HCT116 (cell line): ENCODE results near the gene NTRK3. TPM values are rescaled to one million over a fixed set of nuclear protein-coding genes. Genes with fewer than 3 reads are reported as not detected.

Experiments used
- ATAC-seq: fragments of 200-7000 bp; cut with Tn5 transposase; 2 replicates; pipeline ENCODE4 v1.9.1; 2020; ENCODE audit warnings: mild to moderate bottlenecking, moderate library complexity
- BruUV-seq: library from RNA; stranded (reverse); fragments of 400-500 nt; replicated peaks from 2 replicates; lab custom pipeline; 2021; lab: Mats Ljungman, UMichigan
- CTCF ChIA-PET: fragments of 300-600 bp; sonication (Branson Sonifier 250); formaldehyde crosslinking; loops from one replicate; lab custom pipeline; 2021; ENCODE audit warnings: antibody characterized with exemption; lab: Charles Lee
- POLR2A ChIA-PET: fragments of 300-600, 350-600 bp; sonication (Branson Sonifier 250); formaldehyde crosslinking; loops from one replicate; lab custom pipeline; 2021; ENCODE audit warnings: antibody characterized with exemption; lab: Charles Lee
- RAD21 ChIA-PET, 2 experiments: fragments of 300-600 bp; sonication (Branson Sonifier 250); formaldehyde crosslinking; loops; one replicate each; lab custom pipeline; 2023; ENCODE audit warnings: low total read pairs in 2 of 2; ENCODE audit not compliant: uncharacterized antibody in 2 of 2, unreplicated experiment in 2 of 2, low non-redundant PET in 1 of 2; lab: Charles Lee
- DNase-seq: peaks from one replicate; pipeline ENCODE4 v3.0.0-alpha.2; 2010; ENCODE audit warnings: low read depth, low spot score
- H2AFZ ChIP-seq: fragments of 200-600 bp; shearing (Covaris generic), sonication (generic); 2 replicates; pipeline ENCODE4 v1.6.1; 2017; ENCODE audit warnings: low read depth, mixed run types, mixed read lengths, antibody characterized with exemption, low read length; ENCODE audit not compliant: poor library complexity, severe bottlenecking
- H3K27ac ChIP-seq: 2 replicates; pipeline ENCODE4 v1.5.1; 2012; ENCODE audit warnings: low read depth, low read length
- H3K27me3 ChIP-seq: fragments of 200-600 bp; sonication (generic); 2 replicates; pipeline ENCODE4 v1.6.1; 2016; ENCODE audit warnings: mixed run types, low read length, mixed read lengths; ENCODE audit not compliant: insufficient read depth
- H3K36me3 ChIP-seq, 2 experiments: fragments of 200-500 bp in 1 of 2; fragments of 200-600 bp in 1 of 2; sonication (Bioruptor generic) in 1 of 2; sonication (generic) in 1 of 2; 2 replicates each; pipeline versions ENCODE4 v1.5.1 to v1.6.1; 2014 to 2016; ENCODE audit warnings: low read length in 2 of 2, inconsistent platforms in 1 of 2, mixed read lengths in 1 of 2, mixed run types in 1 of 2; ENCODE audit not compliant: insufficient read depth in 2 of 2, control insufficient read depth in 1 of 2
- H3K4me1 ChIP-seq, 2 experiments: fragments of 200-600 bp in 1 of 2; sonication (generic) in 1 of 2; 2 replicates each; pipeline versions ENCODE4 v1.5.1 to v1.6.1; 2012 to 2017; ENCODE audit warnings: low read length in 2 of 2, inconsistent platforms in 1 of 2, mild to moderate bottlenecking in 1 of 2, mixed read lengths in 1 of 2, mixed run types in 1 of 2, moderate library complexity in 1 of 2; ENCODE audit not compliant: insufficient read depth in 2 of 2, control insufficient read depth in 1 of 2
- H3K4me2 ChIP-seq: fragments of 200-600 bp; sonication (generic); 2 replicates; pipeline ENCODE4 v1.6.1; 2017; ENCODE audit warnings: mixed run types, low read length, mixed read lengths
- H3K4me3 ChIP-seq, 2 experiments: fragments of 200-600 bp in 1 of 2; sonication (generic) in 1 of 2; replicated peaks in 1 of 2; 2 replicates each; pipeline ENCODE4 v1.5.1; 2011 to 2016; ENCODE audit warnings: low read length in 2 of 2, control low read depth in 1 of 2, low read depth in 1 of 2, mild to moderate bottlenecking in 1 of 2, mixed read lengths in 1 of 2, mixed run types in 1 of 2
- H3K79me2 ChIP-seq: fragments of 200-600 bp; sonication (generic); 2 replicates; pipeline ENCODE4 v1.6.1; 2017; ENCODE audit warnings: mild to moderate bottlenecking, mixed run types, low read length, moderate library complexity, mixed read lengths; ENCODE audit not compliant: insufficient read depth
- H3K9ac ChIP-seq: fragments of 200-600 bp; sonication (generic); 2 replicates; pipeline ENCODE4 v1.6.1; 2016; ENCODE audit warnings: low read length, mixed read lengths
- H3K9me2 ChIP-seq: fragments of 200-600 bp; sonication (generic), shearing (Covaris generic); 2 replicates; pipeline ENCODE4 v1.6.1; 2017; ENCODE audit warnings: mixed run types, mild to moderate bottlenecking, moderate library complexity; ENCODE audit not compliant: insufficient read depth
- H3K9me3 ChIP-seq, 2 experiments: fragments of 200-500 bp in 1 of 2; fragments of 200-600 bp in 1 of 2; sonication (Bioruptor generic) in 1 of 2; sonication (generic) in 1 of 2; 2 replicates each; pipeline ENCODE4 v1.6.1; 2014 to 2017; ENCODE audit warnings: low read length in 2 of 2, mixed read lengths in 2 of 2, inconsistent platforms in 1 of 2, low read depth in 1 of 2, mild to moderate bottlenecking in 1 of 2, mixed run types in 1 of 2, moderate library complexity in 1 of 2; ENCODE audit not compliant: control insufficient read depth in 1 of 2, insufficient read depth in 1 of 2
- H4K20me1 ChIP-seq: fragments of 200-600 bp; sonication (generic), shearing (Covaris generic); 2 replicates; pipeline ENCODE4 v1.6.1; 2017; ENCODE audit warnings: mixed run types, mild to moderate bottlenecking, moderate library complexity; ENCODE audit not compliant: insufficient read depth
- CBX3 ChIP-seq: IDR thresholded peaks from 2 replicates; pipeline ENCODE4 v1.6.1; 2012; ENCODE audit warnings: low read depth
- FOSL1 ChIP-seq: IDR thresholded peaks from 2 replicates; pipeline ENCODE4 v1.6.1; 2012; ENCODE audit warnings: low read depth
- POLR2AphosphoS5 ChIP-seq: IDR thresholded peaks from 2 replicates; pipeline ENCODE4 v1.6.1; 2011; ENCODE audit warnings: mild to moderate bottlenecking, low read depth, low read length, moderate library complexity
- RAD21 ChIP-seq: IDR thresholded peaks from 2 replicates; pipeline ENCODE4 v1.6.1; 2012; ENCODE audit warnings: low read depth, mild to moderate bottlenecking
- SIN3A ChIP-seq: IDR thresholded peaks from 2 replicates; pipeline ENCODE4 v1.6.1; 2012; ENCODE audit warnings: low read depth
- ZNF274 ChIP-seq: fragments of 200-500 bp; sonication (Bioruptor generic); IDR thresholded peaks from 2 replicates; pipeline ENCODE4 v1.6.1; 2014; ENCODE audit warnings: mild to moderate bottlenecking, low read depth, low read length, inconsistent platforms
- intact Hi-C: fragments of 100-400 bp; cut with micrococcal nuclease; formaldehyde crosslinking; loops from 2 replicates; pipeline ENCODE4 v1.10.0; 2022
- total RNA-seq: library from RNA; stranded (reverse); gene quantifications from one replicate; pipeline ENCODE4 v1.2.1, GENCODE V29; 2021; ENCODE audit not compliant: unreplicated experiment
- TF ChIP-seq, protein P1 (sequence below): IDR thresholded peaks from 2 replicates; pipeline ENCODE4 v1.6.1; 2012; ENCODE audit warnings: low read depth
- TF ChIP-seq, protein P2 (sequence below): IDR thresholded peaks from 2 replicates; pipeline ENCODE4 v1.6.1; 2012

NTRK3 gene
- total RNA-seq, 1 experiment from 2014 or later, result not detected

DNA sequence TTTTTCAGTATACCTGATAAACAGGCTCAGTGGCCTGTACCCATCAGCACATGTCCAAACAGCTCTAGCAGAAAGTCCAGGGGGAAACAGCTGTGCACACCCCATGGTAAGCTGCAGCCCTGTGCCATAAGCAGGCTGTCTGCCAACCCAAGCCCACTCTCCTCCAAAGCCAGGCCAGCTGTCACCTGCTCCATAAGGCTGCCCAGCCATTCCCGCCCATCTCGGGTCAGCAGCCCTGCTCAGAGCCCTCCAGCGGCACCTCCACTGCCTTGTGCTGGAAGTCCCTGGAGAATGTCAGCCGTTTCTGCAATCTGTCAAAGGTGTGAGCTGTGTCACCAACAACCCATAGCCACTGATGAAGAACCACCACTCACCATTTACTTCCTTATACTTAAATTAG is 82.0 kb downstream of the NTRK3 start (continued):
- TF ChIP-seq, protein P1, sequence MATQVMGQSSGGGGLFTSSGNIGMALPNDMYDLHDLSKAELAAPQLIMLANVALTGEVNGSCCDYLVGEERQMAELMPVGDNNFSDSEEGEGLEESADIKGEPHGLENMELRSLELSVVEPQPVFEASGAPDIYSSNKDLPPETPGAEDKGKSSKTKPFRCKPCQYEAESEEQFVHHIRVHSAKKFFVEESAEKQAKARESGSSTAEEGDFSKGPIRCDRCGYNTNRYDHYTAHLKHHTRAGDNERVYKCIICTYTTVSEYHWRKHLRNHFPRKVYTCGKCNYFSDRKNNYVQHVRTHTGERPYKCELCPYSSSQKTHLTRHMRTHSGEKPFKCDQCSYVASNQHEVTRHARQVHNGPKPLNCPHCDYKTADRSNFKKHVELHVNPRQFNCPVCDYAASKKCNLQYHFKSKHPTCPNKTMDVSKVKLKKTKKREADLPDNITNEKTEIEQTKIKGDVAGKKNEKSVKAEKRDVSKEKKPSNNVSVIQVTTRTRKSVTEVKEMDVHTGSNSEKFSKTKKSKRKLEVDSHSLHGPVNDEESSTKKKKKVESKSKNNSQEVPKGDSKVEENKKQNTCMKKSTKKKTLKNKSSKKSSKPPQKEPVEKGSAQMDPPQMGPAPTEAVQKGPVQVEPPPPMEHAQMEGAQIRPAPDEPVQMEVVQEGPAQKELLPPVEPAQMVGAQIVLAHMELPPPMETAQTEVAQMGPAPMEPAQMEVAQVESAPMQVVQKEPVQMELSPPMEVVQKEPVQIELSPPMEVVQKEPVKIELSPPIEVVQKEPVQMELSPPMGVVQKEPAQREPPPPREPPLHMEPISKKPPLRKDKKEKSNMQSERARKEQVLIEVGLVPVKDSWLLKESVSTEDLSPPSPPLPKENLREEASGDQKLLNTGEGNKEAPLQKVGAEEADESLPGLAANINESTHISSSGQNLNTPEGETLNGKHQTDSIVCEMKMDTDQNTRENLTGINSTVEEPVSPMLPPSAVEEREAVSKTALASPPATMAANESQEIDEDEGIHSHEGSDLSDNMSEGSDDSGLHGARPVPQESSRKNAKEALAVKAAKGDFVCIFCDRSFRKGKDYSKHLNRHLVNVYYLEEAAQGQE, result no peak
- TF ChIP-seq ZNF274, result no peak
- TF ChIP-seq POLR2AphosphoS5, result no peak
- TF ChIP-seq, protein P2, sequence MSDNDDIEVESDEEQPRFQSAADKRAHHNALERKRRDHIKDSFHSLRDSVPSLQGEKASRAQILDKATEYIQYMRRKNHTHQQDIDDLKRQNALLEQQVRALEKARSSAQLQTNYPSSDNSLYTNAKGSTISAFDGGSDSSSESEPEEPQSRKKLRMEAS, result no peak
- no peak for TF ChIP-seq FOSL1
- no peak for TF ChIP-seq CBX3

DNA sequence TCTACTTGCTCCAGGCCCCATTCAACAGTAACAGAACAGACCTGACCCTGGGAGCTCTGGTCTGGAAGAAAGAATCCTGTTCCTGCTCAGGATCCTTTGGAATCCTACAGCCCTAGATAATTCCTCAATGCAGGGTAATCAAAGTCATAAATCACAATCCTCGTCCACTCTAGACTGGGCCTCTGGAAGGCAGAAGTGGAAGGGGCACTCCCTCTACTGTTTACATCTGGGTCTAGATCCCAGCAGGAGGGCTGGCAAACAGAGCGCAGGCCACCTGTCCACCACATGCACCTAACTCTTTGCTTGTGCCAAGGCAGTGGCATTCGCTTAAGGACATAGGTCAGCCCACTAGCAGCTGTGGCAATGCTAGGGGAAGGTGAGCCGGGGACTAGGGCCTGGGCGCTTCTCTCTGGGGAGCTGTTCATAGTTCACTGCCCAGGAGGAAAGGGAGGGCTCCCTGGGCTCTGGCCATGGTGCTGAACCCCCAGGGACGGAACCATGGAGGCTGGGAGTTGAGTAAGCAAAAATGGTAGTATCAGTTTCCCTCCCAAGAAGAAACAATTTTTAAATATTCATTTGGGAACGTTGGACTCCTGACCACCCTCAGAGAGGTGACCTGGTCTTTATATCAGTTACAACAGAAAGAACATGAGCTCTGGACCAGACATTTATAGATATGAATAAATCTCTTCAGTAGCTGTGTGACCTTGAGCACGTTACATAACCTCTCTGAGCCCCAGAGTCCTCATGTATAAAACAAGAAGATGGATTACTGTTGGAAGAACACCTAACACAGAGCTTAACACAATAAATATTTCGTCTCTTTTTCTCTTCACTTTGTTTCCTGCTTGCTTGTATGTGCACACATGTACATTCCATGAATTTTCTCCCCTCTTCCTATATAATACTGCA is 90.2 kb downstream of the NTRK3 start:
- Histone ChIP-seq H3K4me2 (no peak overlapping the region), H3K4me1 (no peaks in the 10 kb centered on the region), H3K27me3 (peaks cover 5% of the 10 kb centered on the region), H3K4me3 (no peak overlapping the region), H3K9me2 (no peaks in the 10 kb centered on the region), H2AFZ (no peak overlapping the region), H3K9ac (no peak overlapping the region), H4K20me1 (no peaks in the 10 kb centered on the region), H3K36me3 (no peaks in the 10 kb centered on the region), H3K9me3 (no peaks in the 10 kb centered on the region), H3K27ac (no peak overlapping the region), H3K79me2 (no peaks in the 10 kb centered on the region)
- ChIA-PET CTCF (no interaction called here), RAD21 (no interaction called here), POLR2A (no interaction called here)
- no TSS peak for BruUV-seq
- TF ChIP-seq RAD21 (no peak), SIN3A (no peak), ZNF274 (no peak)
- TF ChIP-seq, protein P1, result peak; percentile 58
- ATAC-seq (peak; percentile 46; the same call in 1 of the 2 replicates), DNase-seq (no peak)
- intact Hi-C loops, result no loop called here
